ENCODE measurements around the gene TTC1. TPM values are rescaled to one million over a fixed set of nuclear protein-coding genes. Genes with fewer than 3 reads are reported as not detected.

TTC1 gene
- total and polyA plus RNA-seq, 11 donors, result 58.9 to 115 (median 83.6) TPM

DNA sequence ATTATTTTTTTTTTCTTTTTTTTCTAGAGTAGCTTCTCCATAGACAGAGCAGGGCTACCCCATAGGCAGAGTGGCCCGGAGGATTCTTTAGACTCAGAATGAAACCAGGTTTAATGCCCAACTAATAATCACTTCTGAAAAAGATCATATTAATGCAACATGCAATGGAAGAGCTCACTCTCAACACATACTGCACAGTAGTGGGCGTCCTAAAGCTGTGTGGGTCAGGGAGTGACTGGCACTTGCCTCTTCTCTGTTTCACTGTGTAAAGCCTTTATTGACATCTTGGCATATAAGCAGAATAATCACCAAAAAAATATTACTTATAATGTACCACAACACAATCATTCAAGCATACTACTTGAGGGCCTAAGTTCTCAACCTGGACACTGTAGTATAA is 99.2 kb downstream of the TTC1 start:
- 96 to 98% (median 97%) methylated on average over 2 of the region's 2 CpGs for WGBS, 4 donors
- peaks cover 0 to 54% (median 33%) of the 10 kb centered on the region in 9 donors for H3K36me3 ChIP-seq

More for the DNA sequence above, 99.2 kb downstream of the TTC1 start:
- H3K27me3 ChIP-seq, result no peaks in the 10 kb centered on the region
- H3K27ac ChIP-seq, result no peak overlapping the region
- H3K9me3 ChIP-seq, result no peaks in the 10 kb centered on the region
- peaks cover 0 to 18% (median 6%) of the 10 kb centered on the region in 12 donors for H3K4me1 ChIP-seq
- DNase-seq (no peak), ATAC-seq (no peak)
- TF ChIP-seq POLR2A (IDR thresholded peaks at IDR 0.05), result no peak
- TF ChIP-seq, protein P1, sequence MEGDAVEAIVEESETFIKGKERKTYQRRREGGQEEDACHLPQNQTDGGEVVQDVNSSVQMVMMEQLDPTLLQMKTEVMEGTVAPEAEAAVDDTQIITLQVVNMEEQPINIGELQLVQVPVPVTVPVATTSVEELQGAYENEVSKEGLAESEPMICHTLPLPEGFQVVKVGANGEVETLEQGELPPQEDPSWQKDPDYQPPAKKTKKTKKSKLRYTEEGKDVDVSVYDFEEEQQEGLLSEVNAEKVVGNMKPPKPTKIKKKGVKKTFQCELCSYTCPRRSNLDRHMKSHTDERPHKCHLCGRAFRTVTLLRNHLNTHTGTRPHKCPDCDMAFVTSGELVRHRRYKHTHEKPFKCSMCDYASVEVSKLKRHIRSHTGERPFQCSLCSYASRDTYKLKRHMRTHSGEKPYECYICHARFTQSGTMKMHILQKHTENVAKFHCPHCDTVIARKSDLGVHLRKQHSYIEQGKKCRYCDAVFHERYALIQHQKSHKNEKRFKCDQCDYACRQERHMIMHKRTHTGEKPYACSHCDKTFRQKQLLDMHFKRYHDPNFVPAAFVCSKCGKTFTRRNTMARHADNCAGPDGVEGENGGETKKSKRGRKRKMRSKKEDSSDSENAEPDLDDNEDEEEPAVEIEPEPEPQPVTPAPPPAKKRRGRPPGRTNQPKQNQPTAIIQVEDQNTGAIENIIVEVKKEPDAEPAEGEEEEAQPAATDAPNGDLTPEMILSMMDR (IDR thresholded peaks at IDR 0.05), result no peak
- no peak overlapping the region for H3K4me3 ChIP-seq
- intact Hi-C loops (cut with DNase I), result no loop called here

Other genes with a start within 250 kb of the TTC1 start
- gene ADRA1B, start 92.7 kb upstream of the TTC1 start, total RNA-seq, result 1 to 10 TPM; 1.1 to 5.4 (median 2.3) TPM
- 1 to 10 TPM in 1 of 2 donors, under 1 TPM in 1; 0.65 to 3.9 TPM for gene ADRA1B, start 92.7 kb upstream of the TTC1 start, polyA plus RNA-seq
- 10 to 100 TPM in 6 of 9 donors, 1 to 10 TPM in 3; 9.3 to 13.7 (median 11.2) TPM for gene PWWP2A, start 110.3 kb downstream of the TTC1 start, total RNA-seq
- gene PWWP2A, start 110.3 kb downstream of the TTC1 start, polyA plus RNA-seq, result 1 to 10 TPM; 3.5 to 7.0 TPM
- 1 to 10 TPM in 8 of 9 donors, under 1 TPM in 1; 0.83 to 4.8 (median 2.3) TPM for gene FABP6, start 220.4 kb downstream of the TTC1 start, total RNA-seq
- 1 to 10 TPM in 1 of 2 donors, under 1 TPM in 1; 0.25 to 6.2 TPM for gene FABP6, start 220.4 kb downstream of the TTC1 start, polyA plus RNA-seq

Measured in heart left ventricle (tissue), 16 donors.